ENCODE results near the gene PRKN.

DNA sequence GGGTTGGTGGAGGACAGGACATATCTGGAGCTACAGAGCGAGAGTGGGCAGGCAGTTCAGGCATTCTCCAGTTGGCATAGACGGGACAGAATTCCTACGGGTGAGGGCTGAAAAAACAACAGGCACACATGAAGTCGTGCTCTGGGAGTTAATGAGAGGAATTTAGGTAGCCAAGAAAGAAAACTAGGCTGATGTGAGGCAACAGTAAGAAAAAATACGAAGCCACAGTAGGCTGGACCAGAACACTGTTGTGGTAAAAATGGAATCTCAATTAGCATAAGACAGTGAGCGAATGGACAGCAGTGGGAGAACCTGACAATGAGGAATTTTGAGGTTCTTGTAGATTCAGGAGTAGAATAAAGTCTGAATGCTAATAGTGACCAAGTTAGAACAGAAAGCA, 965.6 kb downstream of the PRKN start:
- TF ChIP-seq, protein P1, sequence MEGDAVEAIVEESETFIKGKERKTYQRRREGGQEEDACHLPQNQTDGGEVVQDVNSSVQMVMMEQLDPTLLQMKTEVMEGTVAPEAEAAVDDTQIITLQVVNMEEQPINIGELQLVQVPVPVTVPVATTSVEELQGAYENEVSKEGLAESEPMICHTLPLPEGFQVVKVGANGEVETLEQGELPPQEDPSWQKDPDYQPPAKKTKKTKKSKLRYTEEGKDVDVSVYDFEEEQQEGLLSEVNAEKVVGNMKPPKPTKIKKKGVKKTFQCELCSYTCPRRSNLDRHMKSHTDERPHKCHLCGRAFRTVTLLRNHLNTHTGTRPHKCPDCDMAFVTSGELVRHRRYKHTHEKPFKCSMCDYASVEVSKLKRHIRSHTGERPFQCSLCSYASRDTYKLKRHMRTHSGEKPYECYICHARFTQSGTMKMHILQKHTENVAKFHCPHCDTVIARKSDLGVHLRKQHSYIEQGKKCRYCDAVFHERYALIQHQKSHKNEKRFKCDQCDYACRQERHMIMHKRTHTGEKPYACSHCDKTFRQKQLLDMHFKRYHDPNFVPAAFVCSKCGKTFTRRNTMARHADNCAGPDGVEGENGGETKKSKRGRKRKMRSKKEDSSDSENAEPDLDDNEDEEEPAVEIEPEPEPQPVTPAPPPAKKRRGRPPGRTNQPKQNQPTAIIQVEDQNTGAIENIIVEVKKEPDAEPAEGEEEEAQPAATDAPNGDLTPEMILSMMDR (IDR thresholded peaks at IDR 0.05), result no peak
- TF ChIP-seq POLR2AphosphoS5 (IDR thresholded peaks at IDR 0.05; ENCODE audit: insufficient read depth in 1 of 2, low read depth in 1 of 2), result no peak
